NCI-H2196 (cell line): ENCODE measurements around the gene PSEN1.

Experiments
- DNase-seq: peaks from one replicate; lab custom pipeline; 2025; ENCODE audit not compliant: unreplicated experiment; lab: John Stamatoyannopoulos, UW

The PSEN1 gene

GRCh38 chr14:73136387-73137225 lies at the start of gene PSEN1:
TSS of gene PSEN1 (plus strand) at chr14:73136507. CDS start at chr14:73148020, 11,513 bp downstream.
- peak; percentile 93 for DNase-seq

GRCh38 chr14:73091044-73091443 lies 45.3 kb upstream of the PSEN1 start:
- DNase-seq: no peak

- no peak for DNase-seq
Measured at GRCh38 chr14:73097421-73097820, 38.9 kb upstream of the PSEN1 start.

- DNase-seq: no peak
Measured at GRCh38 chr14:73100334-73100733, 36.0 kb upstream of the PSEN1 start.

- no peak for DNase-seq
Measured at GRCh38 chr14:73102806-73103497, 33.4 kb upstream of the PSEN1 start.

- no peak for DNase-seq
Measured at GRCh38 chr14:73105050-73105449, 31.3 kb upstream of the PSEN1 start.

GRCh38 chr14:73105727-73106126 lies 30.6 kb upstream of the PSEN1 start:
- DNase-seq: no peak

GRCh38 chr14:73116079-73116665 lies 20.1 kb upstream of the PSEN1 start:
- no peak for DNase-seq

- DNase-seq: no peak
Measured at GRCh38 chr14:73124180-73124894, 12.0 kb upstream of the PSEN1 start.

GRCh38 chr14:73125169-73125588 lies 11.1 kb upstream of the PSEN1 start:
- DNase-seq: no peak

GRCh38 chr14:73125746-73126145 lies 10.6 kb upstream of the PSEN1 start:
- DNase-seq: no peak

GRCh38 chr14:73133795-73134194 lies 2.5 kb upstream of the PSEN1 start:
- no peak for DNase-seq

GRCh38 chr14:73136085-73136386 lies 271 bp upstream of the PSEN1 start:
- no peak for DNase-seq

GRCh38 chr14:73140811-73141323 lies 4.6 kb downstream of the PSEN1 start:
- no peak for DNase-seq

- DNase-seq: no peak
Measured at GRCh38 chr14:73142216-73142615, 5.9 kb downstream of the PSEN1 start.

- no peak for DNase-seq
Measured at GRCh38 chr14:73143003-73143402, 6.7 kb downstream of the PSEN1 start.

GRCh38 chr14:73143617-73144016 lies 7.3 kb downstream of the PSEN1 start:
- DNase-seq: no peak

- no peak for DNase-seq
Measured at GRCh38 chr14:73145371-73145770, 9.1 kb downstream of the PSEN1 start.

GRCh38 chr14:73146111-73146510 lies 9.8 kb downstream of the PSEN1 start:
- DNase-seq: no peak

- no peak for DNase-seq
Measured at GRCh38 chr14:73149753-73150152, 13.4 kb downstream of the PSEN1 start.

GRCh38 chr14:73153272-73153671 lies 17.0 kb downstream of the PSEN1 start:
- no peak for DNase-seq
